ENCODE data around the gene PPP4R1.

PPP4R1 gene

DNA sequence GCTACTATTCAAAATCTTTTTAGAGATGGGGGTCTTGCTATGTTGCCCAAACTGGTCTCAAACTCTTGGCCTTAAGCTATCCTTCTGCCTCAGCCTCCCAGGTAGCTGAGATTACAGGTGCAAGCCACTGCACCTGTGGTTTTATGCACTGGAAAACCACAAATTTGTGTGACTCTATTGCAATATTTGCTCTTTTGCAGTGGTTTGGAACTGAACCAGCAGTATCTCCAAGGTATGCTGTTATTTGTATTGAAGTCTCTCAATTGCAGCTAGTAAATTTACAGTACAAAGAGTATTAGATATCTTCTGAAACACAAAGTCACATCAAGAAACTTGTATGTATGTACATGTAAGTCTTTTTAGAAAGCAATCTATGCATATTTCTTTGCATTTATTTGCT is 46.2 kb downstream of the PPP4R1 start:
- TF ChIP-seq, protein P1, sequence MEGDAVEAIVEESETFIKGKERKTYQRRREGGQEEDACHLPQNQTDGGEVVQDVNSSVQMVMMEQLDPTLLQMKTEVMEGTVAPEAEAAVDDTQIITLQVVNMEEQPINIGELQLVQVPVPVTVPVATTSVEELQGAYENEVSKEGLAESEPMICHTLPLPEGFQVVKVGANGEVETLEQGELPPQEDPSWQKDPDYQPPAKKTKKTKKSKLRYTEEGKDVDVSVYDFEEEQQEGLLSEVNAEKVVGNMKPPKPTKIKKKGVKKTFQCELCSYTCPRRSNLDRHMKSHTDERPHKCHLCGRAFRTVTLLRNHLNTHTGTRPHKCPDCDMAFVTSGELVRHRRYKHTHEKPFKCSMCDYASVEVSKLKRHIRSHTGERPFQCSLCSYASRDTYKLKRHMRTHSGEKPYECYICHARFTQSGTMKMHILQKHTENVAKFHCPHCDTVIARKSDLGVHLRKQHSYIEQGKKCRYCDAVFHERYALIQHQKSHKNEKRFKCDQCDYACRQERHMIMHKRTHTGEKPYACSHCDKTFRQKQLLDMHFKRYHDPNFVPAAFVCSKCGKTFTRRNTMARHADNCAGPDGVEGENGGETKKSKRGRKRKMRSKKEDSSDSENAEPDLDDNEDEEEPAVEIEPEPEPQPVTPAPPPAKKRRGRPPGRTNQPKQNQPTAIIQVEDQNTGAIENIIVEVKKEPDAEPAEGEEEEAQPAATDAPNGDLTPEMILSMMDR (conservative IDR thresholded peaks at IDR 0.05; ENCODE audit: low read depth, low read length): no peak
- no peak for DNase-seq (ENCODE audit: low read depth)
- H3K4me3 ChIP-seq (ENCODE audit: low read depth, low read length): no peak overlapping the region

DNA sequence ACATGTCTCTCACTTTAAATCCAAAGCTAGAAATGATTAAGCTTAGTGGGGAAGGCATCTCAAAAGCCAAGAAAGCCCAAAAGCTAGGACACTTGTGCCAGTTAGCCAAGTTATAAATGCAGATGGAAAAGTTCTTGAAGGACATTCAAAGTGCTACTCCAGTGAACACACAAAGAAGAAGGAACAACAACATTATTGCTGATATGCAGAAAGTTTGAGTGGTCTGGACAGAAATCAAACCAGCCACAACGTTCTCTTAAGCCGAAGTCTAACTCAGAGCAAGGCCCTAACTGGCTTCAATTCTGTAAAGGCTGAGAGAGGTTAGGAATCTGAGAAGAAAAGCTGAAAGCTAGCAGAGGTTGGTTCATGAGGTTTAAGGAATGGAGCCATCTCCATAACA is 49.0 kb downstream of the PPP4R1 start:
- no peak for DNase-seq (ENCODE audit: low read depth)
- H3K4me3 ChIP-seq (ENCODE audit: low read depth, low read length): no peak overlapping the region
- TF ChIP-seq, protein P1 (conservative IDR thresholded peaks at IDR 0.05; ENCODE audit: low read depth, low read length): no peak

DNA sequence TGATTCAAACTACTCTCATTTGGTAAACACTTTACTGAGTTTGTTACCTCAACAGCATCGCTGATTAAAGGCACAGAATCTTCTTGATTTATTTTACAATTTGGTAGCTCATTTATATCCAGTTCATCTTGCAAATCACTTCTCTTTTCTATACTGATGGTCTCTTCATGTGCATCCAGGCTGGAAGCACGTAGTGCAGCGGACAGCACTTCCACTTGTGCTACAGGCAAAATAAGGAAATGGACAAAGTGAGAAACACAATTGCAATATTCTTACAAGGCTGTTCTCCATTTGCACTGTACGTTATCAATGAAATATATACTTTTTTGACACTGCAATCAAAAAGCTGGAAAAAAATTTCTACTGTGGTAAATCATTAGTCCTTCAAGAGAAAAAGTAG is 51.0 kb downstream of the PPP4R1 start:
- DNase-seq (ENCODE audit: low read depth): no peak
- no peak overlapping the region for H3K4me3 ChIP-seq (ENCODE audit: low read depth, low read length)
- TF ChIP-seq, protein P1 (conservative IDR thresholded peaks at IDR 0.05; ENCODE audit: low read depth, low read length): no peak

DNA sequence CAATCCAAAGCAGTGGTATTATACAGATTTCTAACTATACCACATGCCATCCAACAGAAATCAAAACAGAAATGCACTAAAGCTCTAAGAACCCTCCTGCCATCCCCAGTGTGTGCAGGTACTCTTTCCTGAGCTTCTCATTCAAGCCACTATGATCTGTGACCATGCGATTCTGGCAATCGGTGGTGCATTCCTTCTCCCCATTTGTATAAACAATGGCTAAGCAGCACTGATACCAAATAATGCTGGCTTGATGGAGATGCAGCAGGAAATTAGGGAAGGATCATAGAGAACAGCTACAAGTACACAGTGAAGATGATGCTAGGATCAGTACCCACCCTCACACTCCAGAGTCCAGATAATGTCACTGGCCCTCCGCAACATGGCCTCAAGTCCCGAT is 51.8 kb downstream of the PPP4R1 start:
- no peak for DNase-seq (ENCODE audit: low read depth)
- TF ChIP-seq, protein P1 (conservative IDR thresholded peaks at IDR 0.05; ENCODE audit: low read depth, low read length): no peak
- no peak overlapping the region for H3K4me3 ChIP-seq (ENCODE audit: low read depth, low read length)

GRCh38 chr18:9561759-9562158 is 52.6 kb downstream of the PPP4R1 start:
- no peak overlapping the region for H3K4me3 ChIP-seq (ENCODE audit: low read depth, low read length)
- no peak for DNase-seq (ENCODE audit: low read depth)
- TF ChIP-seq, protein P1 (conservative IDR thresholded peaks at IDR 0.05; ENCODE audit: low read depth, low read length): no peak

- TF ChIP-seq, protein P1 (conservative IDR thresholded peaks at IDR 0.05; ENCODE audit: low read depth, low read length): no peak
- DNase-seq (ENCODE audit: low read depth): no peak
- H3K4me3 ChIP-seq (ENCODE audit: low read depth, low read length): no peak overlapping the region
Measured at GRCh38 chr18:9559253-9559652, 55.1 kb downstream of the PPP4R1 start.

DNA sequence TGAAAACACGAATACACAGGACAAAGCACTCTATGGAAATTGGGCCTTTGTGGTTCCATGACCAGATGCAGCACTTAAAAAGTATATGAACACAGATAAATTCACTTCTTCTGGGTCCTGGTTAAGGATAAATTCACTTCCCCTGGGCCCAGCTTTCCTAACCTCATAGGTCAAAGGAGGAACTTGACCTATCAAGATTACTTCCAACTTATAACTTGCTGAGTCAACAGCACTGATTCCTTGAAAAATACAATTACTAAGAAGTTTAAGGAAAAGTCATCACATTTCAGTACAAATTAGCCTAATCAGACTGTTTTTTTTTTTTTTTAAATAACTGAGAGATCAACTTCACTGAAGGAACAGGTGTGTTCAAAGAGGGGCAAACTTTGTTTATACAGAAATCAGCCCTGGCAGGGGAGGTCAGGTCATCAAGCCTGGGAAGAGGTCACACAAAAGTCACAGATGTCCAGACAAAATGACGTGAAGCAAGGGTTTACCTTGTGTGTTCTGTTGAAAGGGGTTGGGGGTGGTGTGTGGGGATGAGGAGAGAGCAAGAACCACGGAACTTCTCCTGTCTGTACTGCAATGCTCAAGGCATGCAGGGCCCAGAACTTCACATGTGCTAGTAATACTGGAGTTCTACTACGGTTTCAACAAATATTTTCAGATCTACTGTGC is 55.8 kb downstream of the PPP4R1 start:
- DNase-seq (ENCODE audit: low read depth): no peak
- TF ChIP-seq, protein P1 (conservative IDR thresholded peaks at IDR 0.05; ENCODE audit: low read depth, low read length): no peak
- H3K4me3 ChIP-seq (ENCODE audit: low read depth, low read length): no peak overlapping the region
